NB4 (cell line): Measurements from ENCODE around the gene MYL12B.

Experiments
- CTCF ChIP-seq: IDR thresholded peaks from one replicate; pipeline ENCODE4 v1.5.1; 2012; ENCODE audit warnings: low read depth, low read length
- POLR2A ChIP-seq: IDR thresholded peaks from 2 replicates; pipeline ENCODE4 v1.6.1; 2011; ENCODE audit warnings: mild to moderate bottlenecking; ENCODE audit not compliant: insufficient read length; ENCODE audit errors: extremely low read depth

- TF ChIP-seq CTCF, result no peak
- TF ChIP-seq POLR2A, result no peak
These were observed 43.1 kb upstream of the MYL12B start for GRCh38 chr18:3218819-3219218.
